ENCODE measurements around the gene PLAC8.

- TF ChIP-seq ZNF565 (CRISPR knock-in tag; conservative IDR thresholded peaks at IDR 0.05; ENCODE audit: low read depth) (no peak), POU6F1 (CRISPR knock-in tag; IDR thresholded peaks at IDR 0.05; ENCODE audit: borderline replicate concordance, low read depth) (no peak), PATZ1 (CRISPR knock-in tag; IDR thresholded peaks at IDR 0.05; ENCODE audit: borderline replicate concordance) (no peak), ZNF70 (CRISPR knock-in tag; IDR thresholded peaks at IDR 0.05) (no peak), ZFP30 (CRISPR knock-in tag; IDR thresholded peaks at IDR 0.05) (no peak), OSR1 (CRISPR knock-in tag; IDR thresholded peaks at IDR 0.05) (no peak), ISL1 (CRISPR knock-in tag; IDR thresholded peaks at IDR 0.05) (no peak), SNAI2 (CRISPR knock-in tag; IDR thresholded peaks at IDR 0.05) (no peak), TSHZ2 (CRISPR knock-in tag; IDR thresholded peaks at IDR 0.05) (no peak), TCF4 (CRISPR knock-in tag; IDR thresholded peaks at IDR 0.05; ENCODE audit: borderline replicate concordance) (no peak), ARNTL (CRISPR knock-in tag; IDR thresholded peaks at IDR 0.05; ENCODE audit: borderline replicate concordance, low read depth) (no peak), ZFP3 (CRISPR knock-in tag; IDR thresholded peaks at IDR 0.05) (no peak), GLIS3 (CRISPR knock-in tag; IDR thresholded peaks at IDR 0.05) (no peak), RARB (CRISPR knock-in tag; IDR thresholded peaks at IDR 0.05) (no peak)
Observed at GRCh38 chr4:83062739-83063138, 51.8 kb downstream of the PLAC8 start.
